KMS-11 (cell line): Measurements from ENCODE around the gene SPTSSA.

ENCODE experiments used
- H2AFZ ChIP-seq: fragments of 200-600 bp; sonication (generic); 2 replicates; pipeline ENCODE4 v1.6.1; 2016; ENCODE audit warnings: antibody characterized with exemption, mixed run types, low read depth
- H3K27ac ChIP-seq: fragments of 200-600 bp; sonication (generic); 2 replicates; pipeline ENCODE4 v1.6.1; 2016; ENCODE audit warnings: mild to moderate bottlenecking, mixed run types
- H3K27me3 ChIP-seq: fragments of 200-600 bp; sonication (generic); 2 replicates; pipeline ENCODE4 v1.6.1; 2017; ENCODE audit warnings: mild to moderate bottlenecking, low read depth, mixed run types, moderate library complexity; ENCODE audit not compliant: insufficient read depth
- H3K36me3 ChIP-seq: fragments of 200-600 bp; sonication (generic); 2 replicates; pipeline ENCODE4 v1.6.1; 2017; ENCODE audit warnings: mild to moderate bottlenecking, mixed run types; ENCODE audit not compliant: insufficient read depth
- H3K4me1 ChIP-seq: fragments of 200-600 bp; sonication (generic); 2 replicates; pipeline ENCODE4 v1.6.1; 2016; ENCODE audit warnings: mild to moderate bottlenecking, low read depth, mixed run types; ENCODE audit not compliant: poor library complexity, severe bottlenecking
- H3K4me2 ChIP-seq: fragments of 200-600 bp; sonication (generic); 2 replicates; pipeline ENCODE4 v1.7.0; 2016; ENCODE audit warnings: mild to moderate bottlenecking, mixed run types
- H3K4me3 ChIP-seq: fragments of 200-600 bp; sonication (generic); IDR thresholded peaks from 2 replicates; pipeline ENCODE4 v1.6.1; 2017; ENCODE audit warnings: low read depth, low read length, mixed read lengths; ENCODE audit not compliant: insufficient read depth
- H3K79me2 ChIP-seq: fragments of 200-600 bp; sonication (generic); 2 replicates; pipeline ENCODE4 v1.6.1; 2016; ENCODE audit warnings: low read depth, mixed run types; ENCODE audit not compliant: insufficient read depth
- H3K9ac ChIP-seq: fragments of 200-600 bp; sonication (generic); 2 replicates; pipeline ENCODE4 v1.6.1; 2016; ENCODE audit warnings: mild to moderate bottlenecking, mixed run types
- H4K20me1 ChIP-seq: fragments of 200-600 bp; sonication (generic); 2 replicates; pipeline ENCODE4 v1.6.1; 2016; ENCODE audit warnings: mild to moderate bottlenecking, mixed run types; ENCODE audit not compliant: insufficient read depth
- TF ChIP-seq, protein P1 (sequence below): fragments of 200-600 bp; sonication (generic); conservative IDR thresholded peaks from 2 replicates; pipeline ENCODE4 v1.6.1; 2017; ENCODE audit warnings: low read depth, mild to moderate bottlenecking, antibody characterized with exemption, low read length, moderate library complexity, mixed read lengths

The SPTSSA gene

DNA sequence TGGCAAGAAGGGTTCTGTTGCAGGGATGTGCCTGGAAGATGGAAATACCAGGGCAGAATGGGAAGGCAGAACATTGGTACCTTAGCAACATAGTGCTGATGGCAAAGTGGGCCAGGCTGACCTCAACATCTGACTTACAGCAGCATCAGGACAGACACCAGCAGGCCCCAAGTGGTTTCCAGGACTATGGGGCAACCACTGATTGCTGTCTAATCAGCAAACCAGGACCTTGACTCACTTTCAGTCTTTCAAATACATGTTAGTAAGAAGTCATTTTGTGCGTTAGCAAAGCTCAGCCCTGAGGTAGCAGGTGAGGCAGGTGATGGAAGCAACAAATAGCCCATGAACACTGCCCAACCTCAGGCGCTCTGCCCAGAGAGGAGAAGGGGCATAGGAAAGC, 4.7 kb upstream of the SPTSSA start:
- Histone ChIP-seq H3K36me3 (no peaks in the 10 kb centered on the region), H2AFZ (no peak overlapping the region), H3K4me3 (no peak overlapping the region), H3K27ac (no peak overlapping the region), H3K4me2 (no peak overlapping the region), H3K9ac (no peak overlapping the region), H3K79me2 (no peaks in the 10 kb centered on the region; the same call in 1 of the 2 replicates), H3K4me1 (peaks cover 12% of the 10 kb centered on the region), H4K20me1 (no peaks in the 10 kb centered on the region), H3K27me3 (no peaks in the 10 kb centered on the region)
- TF ChIP-seq, protein P1, sequence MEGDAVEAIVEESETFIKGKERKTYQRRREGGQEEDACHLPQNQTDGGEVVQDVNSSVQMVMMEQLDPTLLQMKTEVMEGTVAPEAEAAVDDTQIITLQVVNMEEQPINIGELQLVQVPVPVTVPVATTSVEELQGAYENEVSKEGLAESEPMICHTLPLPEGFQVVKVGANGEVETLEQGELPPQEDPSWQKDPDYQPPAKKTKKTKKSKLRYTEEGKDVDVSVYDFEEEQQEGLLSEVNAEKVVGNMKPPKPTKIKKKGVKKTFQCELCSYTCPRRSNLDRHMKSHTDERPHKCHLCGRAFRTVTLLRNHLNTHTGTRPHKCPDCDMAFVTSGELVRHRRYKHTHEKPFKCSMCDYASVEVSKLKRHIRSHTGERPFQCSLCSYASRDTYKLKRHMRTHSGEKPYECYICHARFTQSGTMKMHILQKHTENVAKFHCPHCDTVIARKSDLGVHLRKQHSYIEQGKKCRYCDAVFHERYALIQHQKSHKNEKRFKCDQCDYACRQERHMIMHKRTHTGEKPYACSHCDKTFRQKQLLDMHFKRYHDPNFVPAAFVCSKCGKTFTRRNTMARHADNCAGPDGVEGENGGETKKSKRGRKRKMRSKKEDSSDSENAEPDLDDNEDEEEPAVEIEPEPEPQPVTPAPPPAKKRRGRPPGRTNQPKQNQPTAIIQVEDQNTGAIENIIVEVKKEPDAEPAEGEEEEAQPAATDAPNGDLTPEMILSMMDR, result no peak

DNA sequence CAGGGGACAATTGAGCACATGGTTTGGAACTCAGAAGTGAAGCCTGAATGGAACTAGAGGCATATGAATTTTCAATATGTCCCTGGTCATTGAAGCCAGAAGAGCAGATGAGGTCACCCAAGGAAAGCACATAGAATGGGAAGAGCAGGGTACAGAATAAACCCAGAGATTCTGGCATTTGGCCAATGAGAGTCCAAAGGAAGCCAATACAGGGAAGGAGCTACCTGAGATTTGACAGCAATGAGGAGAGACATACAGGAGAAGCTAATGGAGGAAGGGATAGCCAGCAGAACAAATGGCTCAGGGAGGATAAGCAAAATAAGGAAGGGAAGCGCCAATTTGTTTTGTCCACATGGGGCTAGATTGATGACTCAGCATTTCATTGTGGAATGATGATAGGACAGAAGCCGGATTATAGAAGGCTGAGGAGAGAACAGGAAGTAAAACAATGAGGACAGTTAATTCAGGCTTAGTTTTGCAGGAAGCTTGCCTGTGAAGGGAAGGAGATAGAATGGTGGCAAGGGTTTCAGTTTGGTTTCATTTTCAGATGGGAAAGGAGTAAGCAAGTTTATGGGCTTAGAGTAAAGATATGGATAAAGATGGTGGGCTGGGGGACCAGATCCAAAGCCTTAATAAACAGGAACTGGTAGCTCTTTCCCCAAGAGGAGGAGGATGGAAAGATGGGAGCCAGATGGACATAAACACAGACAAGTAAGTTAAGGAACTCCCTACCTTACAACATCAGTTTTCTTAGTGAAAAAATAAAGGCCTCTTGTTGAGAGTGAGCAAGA, 3.2 kb upstream of the SPTSSA start:
- Histone ChIP-seq H3K4me1 (peaks cover 16% of the 10 kb centered on the region), H2AFZ (peak overlapping the region; percentile 44; the same call in 1 of the 2 replicates), H3K27ac (no peak overlapping the region), H3K4me3 (no peak overlapping the region), H3K27me3 (no peaks in the 10 kb centered on the region), H3K79me2 (peaks cover 14% of the 10 kb centered on the region; the same call in 1 of the 2 replicates), H3K36me3 (no peaks in the 10 kb centered on the region), H4K20me1 (no peaks in the 10 kb centered on the region), H3K4me2 (peak overlapping the region; percentile 39), H3K9ac (0 out of 2 replicates have a peak overlapping the region, but pooled peaks have one; percentile 3)
- TF ChIP-seq, protein P1, result no peak

DNA sequence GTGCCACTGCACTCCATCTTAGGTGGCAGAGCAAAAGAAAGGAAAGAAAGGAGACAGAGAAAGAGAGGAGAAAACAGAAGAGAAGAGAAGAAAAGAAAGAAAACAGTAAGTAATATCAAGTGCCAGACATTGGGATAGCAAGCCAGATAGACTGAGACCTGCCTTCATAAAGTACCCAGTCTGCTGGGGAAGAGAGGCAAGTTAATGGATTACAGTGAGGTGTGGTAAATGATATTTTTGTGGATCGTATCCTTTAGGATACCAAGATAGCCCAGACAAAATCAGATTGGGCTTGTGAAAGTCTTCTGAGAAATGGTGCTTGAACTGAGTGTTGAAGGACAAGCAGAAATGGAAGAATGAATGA, 1.5 kb upstream of the SPTSSA start:
- no peak overlapping the region for H3K27ac ChIP-seq
- no peaks in the 10 kb centered on the region for H3K27me3 ChIP-seq

GRCh38 chr14:34461334-34462131, 507 bp downstream of the SPTSSA start:
- Histone ChIP-seq H4K20me1 (no peaks in the 10 kb centered on the region), H3K4me2 (peak overlapping the region; percentile 79), H3K27ac (peak overlapping the region; percentile 51; the same call in 1 of the 2 replicates), H3K9ac (peak overlapping the region; percentile 73; the same call in 1 of the 2 replicates), H3K36me3 (no peaks in the 10 kb centered on the region), H3K27me3 (no peaks in the 10 kb centered on the region), H2AFZ (peak overlapping the region; percentile 29), H3K4me1 (peaks cover 21% of the 10 kb centered on the region), H3K4me3 (peak overlapping the region; percentile 46), H3K79me2 (peaks cover 30% of the 10 kb centered on the region)
- TF ChIP-seq, protein P1, result no peak

More for the DNA sequence above, 1.5 kb upstream of the SPTSSA start:
- Histone ChIP-seq H2AFZ (no peak overlapping the region), H3K79me2 (peaks cover 23% of the 10 kb centered on the region), H3K4me3 (no peak overlapping the region), H3K36me3 (no peaks in the 10 kb centered on the region), H3K4me2 (no peak overlapping the region), H3K9ac (no peak overlapping the region), H4K20me1 (no peaks in the 10 kb centered on the region), H3K4me1 (peaks cover 21% of the 10 kb centered on the region)
- TF ChIP-seq, protein P1, result no peak
